GM21526 (cell line): ENCODE measurements around the gene TPGS1.

ENCODE experiments used
- ATAC-seq: cut with Tn5 transposase; IDR thresholded peaks from one replicate; pipeline ENCODE4 v1.9.1; 2021; ENCODE audit warnings: moderate library complexity; ENCODE audit not compliant: unreplicated experiment, low FRiP score

TPGS1 gene

DNA sequence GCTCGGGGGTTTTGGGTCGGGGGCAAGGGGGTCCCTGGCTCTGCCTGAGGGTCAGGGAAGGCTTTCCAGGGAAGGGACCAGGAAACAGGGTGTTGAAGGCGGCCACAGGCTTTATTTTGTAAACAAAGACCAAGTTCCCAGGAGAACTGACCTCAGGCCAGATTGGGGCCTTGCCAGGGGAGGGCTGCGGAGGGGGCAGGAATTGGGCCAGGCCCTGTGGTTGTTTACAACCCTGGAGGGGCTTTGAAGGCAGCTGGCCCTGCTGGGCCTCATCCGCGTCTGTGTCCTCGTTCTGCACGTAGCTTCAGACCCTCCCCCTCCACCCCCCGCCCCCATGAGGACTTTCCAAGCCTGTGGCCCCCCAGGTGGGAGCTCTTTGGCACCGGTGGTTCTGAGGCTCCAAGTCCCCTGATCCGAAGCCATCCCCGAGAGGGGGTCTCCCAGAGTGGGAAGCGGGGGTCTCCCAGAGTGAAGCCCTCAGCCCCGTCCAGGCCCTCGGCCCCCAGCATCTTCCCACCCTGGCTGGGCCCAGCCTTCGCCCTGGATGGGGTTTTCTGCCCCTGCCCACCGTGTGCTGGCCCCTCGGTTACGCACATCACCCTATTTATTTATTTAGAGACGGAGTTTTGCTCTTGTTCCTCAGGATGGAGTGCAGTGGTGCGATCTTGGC, 51.6 kb downstream of the TPGS1 start:
- ATAC-seq = no peak

GRCh38 chr19:560121-560520, 52.8 kb downstream of the TPGS1 start:
- ATAC-seq = no peak

DNA sequence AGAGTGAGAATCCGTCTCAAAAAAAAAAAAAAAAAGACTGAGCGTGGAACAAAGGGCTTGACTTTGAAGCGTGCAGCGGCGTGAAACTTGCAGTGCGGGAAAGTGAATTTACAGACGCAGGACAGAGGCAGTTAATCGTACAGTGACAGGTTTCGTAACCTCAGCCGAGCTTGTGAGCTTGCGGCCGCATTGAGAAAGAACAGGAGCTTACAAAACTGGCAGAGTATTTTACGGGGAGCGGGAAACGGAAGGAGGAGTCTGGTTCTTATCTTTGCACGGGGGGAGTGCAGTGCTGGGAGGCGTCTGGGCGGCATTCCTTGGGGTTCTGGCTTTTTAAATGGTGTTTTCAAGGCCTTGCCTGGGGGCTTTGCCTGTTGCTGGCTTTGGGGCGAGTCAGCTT, 59.1 kb downstream of the TPGS1 start:
- ATAC-seq = no peak

DNA sequence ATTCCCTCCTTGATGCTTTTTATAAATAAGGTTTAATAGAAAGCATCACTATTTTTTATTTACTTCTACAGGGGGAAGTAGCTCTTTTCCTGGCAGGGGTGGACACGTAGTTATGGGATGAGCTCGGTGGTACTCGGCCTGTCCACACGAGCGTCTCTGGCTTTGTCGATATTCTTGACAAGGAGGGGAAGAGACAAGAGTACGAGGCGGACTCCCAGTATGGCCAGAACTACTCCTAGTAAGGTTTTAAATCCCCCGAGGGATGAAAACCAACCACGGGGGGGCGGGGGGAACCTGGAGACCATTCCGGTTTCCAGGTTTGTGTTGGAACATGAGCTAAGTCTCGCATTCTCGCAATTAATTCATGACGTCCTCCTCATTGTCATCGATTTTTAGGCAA, 59.5 kb downstream of the TPGS1 start:
- no peak for ATAC-seq

GRCh38 chr19:567296-567900, 60.1 kb downstream of the TPGS1 start:
- no peak for ATAC-seq
